ENCODE results near the gene MOB2.
A peak's percentile ranks its signal among the peaks of the same experiment; 100 is the strongest.

MOB2 gene

DNA sequence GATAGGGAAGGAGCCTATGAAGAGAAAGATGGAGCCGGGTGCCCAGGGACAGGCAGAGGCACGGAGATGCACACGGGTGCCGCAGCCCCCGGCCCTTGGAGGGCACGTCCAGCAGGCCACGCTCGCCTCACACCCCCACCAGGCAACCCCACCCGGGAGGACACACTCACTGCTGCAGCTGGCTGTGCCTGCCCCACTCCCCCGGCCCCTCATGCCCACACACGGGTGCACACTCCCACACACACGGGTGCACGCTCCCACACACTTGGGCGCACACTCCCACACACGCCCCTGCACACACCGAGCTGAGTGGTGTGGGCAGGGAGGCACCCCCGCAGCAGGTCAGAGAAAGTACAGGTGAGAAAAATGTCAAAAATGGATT lies 1.1 kb downstream of the MOB2 start:
- no peaks in the 10 kb centered on the region for H3K4me1 ChIP-seq (ENCODE audit: control insufficient read depth in 1 of 2, insufficient read depth in 2 of 2, low read length in 2 of 2)
- H3K4ac ChIP-seq (ENCODE audit: low read depth, low read length) = no peak overlapping the region
- no peak overlapping the region for H2BK120ac ChIP-seq (ENCODE audit: insufficient read depth, low read length, poor library complexity)
- H3K23ac ChIP-seq (ENCODE audit: low read length) = no peak overlapping the region
- H3K79me1 ChIP-seq (ENCODE audit: low read length) = no peaks in the 10 kb centered on the region
- no peak overlapping the region for H2AK5ac ChIP-seq (ENCODE audit: low read length)
- H3K27me3 ChIP-seq (ENCODE audit: insufficient read depth, low read length) = no peaks in the 10 kb centered on the region
- no peak overlapping the region for H2AFZ ChIP-seq (ENCODE audit: insufficient read depth, low read length, poor library complexity)
- H2BK12ac ChIP-seq (ENCODE audit: low read length) = no peak overlapping the region
- H3K36me3 ChIP-seq (ENCODE audit: control insufficient read depth in 1 of 2, insufficient read depth in 2 of 2, low read length in 2 of 2) = peaks cover 0 to under 1% of the 10 kb centered on the region in 2 experiments
- H3K9me3 ChIP-seq (ENCODE audit: insufficient read depth, low read depth, low read length) = no peaks in the 10 kb centered on the region
- no peak overlapping the region for H3K18ac ChIP-seq (ENCODE audit: low read length)
- H3K9ac ChIP-seq (ENCODE audit: low read length) = no peak overlapping the region
- no peak overlapping the region for H4K8ac ChIP-seq (ENCODE audit: low read depth, low read length)
- no peak overlapping the region for H4K12ac ChIP-seq (ENCODE audit: low read depth, low read length)
- no peaks in the 10 kb centered on the region for H3K79me2 ChIP-seq (ENCODE audit: control insufficient read depth, insufficient read depth, low read length, poor library complexity)
- no peak overlapping the region for H3K27ac ChIP-seq (ENCODE audit: low read depth, low read length)
- DNase-seq = no peak
- H3K4me3 ChIP-seq (ENCODE audit: low read depth, low read length) = peak overlapping the region; percentile 6
- H3K14ac ChIP-seq (ENCODE audit: low read length) = no peak overlapping the region
- no peak overlapping the region for H3K4me2 ChIP-seq (ENCODE audit: low read length)
- H4K91ac ChIP-seq (ENCODE audit: low read depth, low read length) = no peak overlapping the region
- no peak overlapping the region for H2BK5ac ChIP-seq (ENCODE audit: low read depth, low read length, poor library complexity)
- no CpG with 5 or more reads among the region's 17 CpGs for WGBS (ENCODE audit: extremely low coverage, insufficient coverage, insufficient read length)

GRCh38 chr11:1484695-1485503 lies 1.7 kb downstream of the MOB2 start:
- no peaks in the 10 kb centered on the region for H3K27me3 ChIP-seq (ENCODE audit: insufficient read depth, low read length)

DNA sequence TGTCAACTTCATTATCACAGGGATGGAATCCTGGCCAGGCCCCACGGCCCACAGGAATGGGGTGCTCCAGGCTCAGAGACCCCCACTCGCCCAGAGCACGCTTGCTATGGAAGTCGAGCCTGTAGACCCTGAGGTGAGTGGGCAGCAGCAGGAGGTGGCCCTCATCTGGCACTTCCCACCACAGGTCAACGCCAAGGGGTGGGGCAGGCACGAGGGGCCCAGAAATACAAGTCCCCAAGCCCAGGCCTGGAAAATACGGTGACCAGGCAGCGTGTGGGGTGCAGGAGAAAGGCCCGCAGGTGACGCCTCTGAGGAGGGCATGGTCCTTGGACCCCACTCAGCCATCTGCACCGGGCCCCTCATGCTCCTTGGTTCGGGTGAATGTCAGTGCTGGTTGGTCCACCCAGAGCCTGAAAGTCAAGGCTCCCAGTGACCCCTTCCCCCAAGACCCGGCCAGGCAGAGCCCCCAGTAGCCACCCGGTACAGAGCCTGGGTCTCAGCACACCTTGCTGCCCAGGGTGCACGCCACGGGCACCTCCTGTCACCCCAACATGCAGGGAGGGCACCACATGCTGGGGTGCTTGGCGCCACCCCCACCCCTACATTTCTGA lies 2.4 kb downstream of the MOB2 start:
- Histone ChIP-seq H3K4me3 (ENCODE audit: low read depth, low read length) (no peak overlapping the region), H2BK12ac (ENCODE audit: low read length) (no peak overlapping the region), H3K23ac (ENCODE audit: low read length) (no peak overlapping the region), H3K9ac (ENCODE audit: low read length) (no peak overlapping the region), H2BK120ac (ENCODE audit: insufficient read depth, low read length, poor library complexity) (no peak overlapping the region), H4K91ac (ENCODE audit: low read depth, low read length) (no peak overlapping the region), H3K14ac (ENCODE audit: low read length) (no peak overlapping the region), H3K27ac (ENCODE audit: low read depth, low read length) (no peak overlapping the region), H3K79me2 (ENCODE audit: control insufficient read depth, insufficient read depth, low read length, poor library complexity) (no peaks in the 10 kb centered on the region), H2BK5ac (ENCODE audit: low read depth, low read length, poor library complexity) (no peak overlapping the region), H4K12ac (ENCODE audit: low read depth, low read length) (no peak overlapping the region), H3K4me2 (ENCODE audit: low read length) (no peak overlapping the region), H2AFZ (ENCODE audit: insufficient read depth, low read length, poor library complexity) (no peak overlapping the region), H3K4ac (ENCODE audit: low read depth, low read length) (no peak overlapping the region), H3K27me3 (ENCODE audit: insufficient read depth, low read length) (no peaks in the 10 kb centered on the region), H3K4me1 (ENCODE audit: control insufficient read depth in 1 of 2, insufficient read depth in 2 of 2, low read length in 2 of 2) (no peaks in the 10 kb centered on the region), H3K79me1 (ENCODE audit: low read length) (no peaks in the 10 kb centered on the region), H4K8ac (ENCODE audit: low read depth, low read length) (no peak overlapping the region), H2AK5ac (ENCODE audit: low read length) (no peak overlapping the region), H3K9me3 (ENCODE audit: insufficient read depth, low read depth, low read length) (no peaks in the 10 kb centered on the region), H3K18ac (ENCODE audit: low read length) (no peak overlapping the region), H3K36me3 (ENCODE audit: control insufficient read depth in 1 of 2, insufficient read depth in 2 of 2, low read length in 2 of 2) (peaks cover 11 to 13% of the 10 kb centered on the region in 2 experiments)
- no peak for DNase-seq
- WGBS (ENCODE audit: extremely low coverage, insufficient coverage, insufficient read length) = no CpG with 5 or more reads among the region's 17 CpGs

More at GRCh38 chr11:1484695-1485503, 1.7 kb downstream of the MOB2 start:
- H4K12ac ChIP-seq (ENCODE audit: low read depth, low read length) = no peak overlapping the region
- no CpG with 5 or more reads among the region's 20 CpGs for WGBS (ENCODE audit: extremely low coverage, insufficient coverage, insufficient read length)
- H2BK5ac ChIP-seq (ENCODE audit: low read depth, low read length, poor library complexity) = no peak overlapping the region
- H3K36me3 ChIP-seq (ENCODE audit: control insufficient read depth in 1 of 2, insufficient read depth in 2 of 2, low read length in 2 of 2) = peaks cover 4 to 6% of the 10 kb centered on the region in 2 experiments
- H3K18ac ChIP-seq (ENCODE audit: low read length) = no peak overlapping the region
- H4K8ac ChIP-seq (ENCODE audit: low read depth, low read length) = no peak overlapping the region
- no peaks in the 10 kb centered on the region for H3K9me3 ChIP-seq (ENCODE audit: insufficient read depth, low read depth, low read length)
- H3K9ac ChIP-seq (ENCODE audit: low read length) = no peak overlapping the region
- H3K23ac ChIP-seq (ENCODE audit: low read length) = no peak overlapping the region
- H3K4me2 ChIP-seq (ENCODE audit: low read length) = no peak overlapping the region
- H3K14ac ChIP-seq (ENCODE audit: low read length) = no peak overlapping the region
- H2AK5ac ChIP-seq (ENCODE audit: low read length) = no peak overlapping the region
- no peaks in the 10 kb centered on the region for H3K79me1 ChIP-seq (ENCODE audit: low read length)
- DNase-seq = no peak
- no peak overlapping the region for H2BK12ac ChIP-seq (ENCODE audit: low read length)
- no peak overlapping the region for H3K4me3 ChIP-seq (ENCODE audit: low read depth, low read length)
- no peak overlapping the region for H3K27ac ChIP-seq (ENCODE audit: low read depth, low read length)
- H2BK120ac ChIP-seq (ENCODE audit: insufficient read depth, low read length, poor library complexity) = no peak overlapping the region
- H2AFZ ChIP-seq (ENCODE audit: insufficient read depth, low read length, poor library complexity) = no peak overlapping the region
- H3K4ac ChIP-seq (ENCODE audit: low read depth, low read length) = no peak overlapping the region
- no peaks in the 10 kb centered on the region for H3K4me1 ChIP-seq (ENCODE audit: control insufficient read depth in 1 of 2, insufficient read depth in 2 of 2, low read length in 2 of 2)
- no peaks in the 10 kb centered on the region for H3K79me2 ChIP-seq (ENCODE audit: control insufficient read depth, insufficient read depth, low read length, poor library complexity)
- no peak overlapping the region for H4K91ac ChIP-seq (ENCODE audit: low read depth, low read length)

DNA sequence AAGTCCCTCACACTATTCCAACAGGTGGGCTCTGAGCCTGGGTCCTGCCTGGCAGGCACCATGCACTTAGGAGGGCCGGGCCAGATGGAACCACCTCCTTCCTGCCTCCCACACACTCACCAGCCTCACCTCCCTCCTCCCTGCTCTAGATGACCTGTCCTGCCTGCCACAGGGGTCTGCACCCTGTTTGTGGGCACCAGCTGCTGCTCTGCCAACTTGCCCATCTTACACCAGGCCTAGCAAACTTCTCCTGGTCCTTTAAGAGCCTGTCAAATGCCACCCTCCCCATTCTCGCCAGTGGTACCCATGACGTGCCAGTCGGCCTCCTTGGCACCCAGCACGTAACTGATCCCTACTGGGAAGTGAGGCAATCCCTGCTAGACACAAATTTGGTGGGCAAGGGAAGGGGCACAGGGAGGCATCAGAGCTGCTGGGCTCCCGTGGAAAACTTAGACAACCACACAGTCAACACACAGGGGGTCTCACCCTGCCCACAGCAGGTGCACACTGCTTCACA lies 3.1 kb downstream of the MOB2 start:
- no peaks in the 10 kb centered on the region for H3K79me1 ChIP-seq (ENCODE audit: low read length)
- no peak overlapping the region for H3K27ac ChIP-seq (ENCODE audit: low read depth, low read length)
- H3K23ac ChIP-seq (ENCODE audit: low read length) = no peak overlapping the region
- H4K91ac ChIP-seq (ENCODE audit: low read depth, low read length) = no peak overlapping the region
- H3K79me2 ChIP-seq (ENCODE audit: control insufficient read depth, insufficient read depth, low read length, poor library complexity) = no peaks in the 10 kb centered on the region
- no peak overlapping the region for H2BK12ac ChIP-seq (ENCODE audit: low read length)
- no peak overlapping the region for H3K18ac ChIP-seq (ENCODE audit: low read length)
- no peak for DNase-seq
- H3K4me2 ChIP-seq (ENCODE audit: low read length) = no peak overlapping the region
- no peak overlapping the region for H4K12ac ChIP-seq (ENCODE audit: low read depth, low read length)
- H3K4me3 ChIP-seq (ENCODE audit: low read depth, low read length) = no peak overlapping the region
- no peak overlapping the region for H4K8ac ChIP-seq (ENCODE audit: low read depth, low read length)
- H3K27me3 ChIP-seq (ENCODE audit: insufficient read depth, low read length) = no peaks in the 10 kb centered on the region
- no peak overlapping the region for H2AK5ac ChIP-seq (ENCODE audit: low read length)
- no peak overlapping the region for H3K4ac ChIP-seq (ENCODE audit: low read depth, low read length)
- no CpG with 5 or more reads among the region's 6 CpGs for WGBS (ENCODE audit: extremely low coverage, insufficient coverage, insufficient read length)
- no peaks in the 10 kb centered on the region for H3K9me3 ChIP-seq (ENCODE audit: insufficient read depth, low read depth, low read length)
- H3K4me1 ChIP-seq (ENCODE audit: control insufficient read depth in 1 of 2, insufficient read depth in 2 of 2, low read length in 2 of 2) = no peaks in the 10 kb centered on the region
- H2BK5ac ChIP-seq (ENCODE audit: low read depth, low read length, poor library complexity) = no peak overlapping the region
- H3K14ac ChIP-seq (ENCODE audit: low read length) = no peak overlapping the region
- no peak overlapping the region for H2BK120ac ChIP-seq (ENCODE audit: insufficient read depth, low read length, poor library complexity)
- no peak overlapping the region for H2AFZ ChIP-seq (ENCODE audit: insufficient read depth, low read length, poor library complexity)
- H3K36me3 ChIP-seq (ENCODE audit: control insufficient read depth in 1 of 2, insufficient read depth in 2 of 2, low read length in 2 of 2) = peaks cover 14 to 19% of the 10 kb centered on the region in 2 experiments
- no peak overlapping the region for H3K9ac ChIP-seq (ENCODE audit: low read length)
